B cell (primary cell): Measurements from ENCODE around the gene ZWILCH. TPM values are rescaled to one million over a fixed set of nuclear protein-coding genes. Genes with fewer than 3 reads are reported as not detected.
"Not testable (repeated sequence)": the region's sequence is repeated elsewhere in the genome, so short reads cannot be mapped to it uniquely, and the experiment has no call there.

ENCODE experiments used
- ATAC-seq: fragments of 200-7000 bp; cut with Tn5 transposase; one replicate; pipeline ENCODE4 v1.10.0; 2021; ENCODE audit warnings: low read depth, mild to moderate bottlenecking, moderate number of reproducible peaks, moderate library complexity
- CTCF ChIA-PET: fragments of 350-600 bp; sonication (Branson Sonifier 250); formaldehyde crosslinking; loops from one replicate; lab custom pipeline; 2021; ENCODE audit warnings: antibody characterized with exemption, inconsistent platforms; lab: Charles Lee
- POLR2A ChIA-PET: fragments of 350-600 bp; sonication (Branson Sonifier 250); formaldehyde crosslinking; loops from one replicate; lab custom pipeline; 2021; ENCODE audit warnings: antibody characterized with exemption; lab: Charles Lee
- DNase-seq: peaks from one replicate; pipeline ENCODE4 v3.0.0; 2013
- H2AFZ ChIP-seq: 2 replicates; pipeline ENCODE4 v1.6.1; 2012; ENCODE audit warnings: mild to moderate bottlenecking, low read depth, low read length; ENCODE audit not compliant: insufficient read depth, poor library complexity, severe bottlenecking
- H3K27ac ChIP-seq, 2 donors: 1 replicate in 1 of 2; 2 replicates in 1 of 2; pipeline ENCODE4 v1.5.1; 2012 to 2013; ENCODE audit warnings: low read length in 2 of 2, mild to moderate bottlenecking in 2 of 2, moderate library complexity in 1 of 2
- H3K27me3 ChIP-seq, 4 experiments: fragments of 200-600 bp in 1 of 4; sonication (generic) in 1 of 4; replicated peaks in 1 of 4; 1 replicate in 2 of 4; 2 replicates in 2 of 4; pipeline versions ENCODE4 v1.6.1 to v1.7.0; 2013 to 2016; ENCODE audit warnings: low read length in 3 of 4, mild to moderate bottlenecking in 2 of 4, mixed read lengths in 1 of 4, moderate library complexity in 1 of 4; ENCODE audit not compliant: insufficient read depth in 4 of 4, control insufficient read depth in 3 of 4; ENCODE audit errors: control extremely low read depth in 1 of 4
- H3K36me3 ChIP-seq, 2 experiments: replicated peaks in 1 of 2; 1 replicate in 1 of 2; 2 replicates in 1 of 2; pipeline versions ENCODE4 v1.6.1 to v1.7.1; 2013; ENCODE audit warnings: low read length in 1 of 2; ENCODE audit not compliant: insufficient read depth in 2 of 2, control insufficient read depth in 1 of 2; ENCODE audit errors: control extremely low read depth in 1 of 2, extremely low read depth in 1 of 2
- H3K4me1 ChIP-seq, 2 donors: fragments of 200-600 bp in 1 of 2; sonication (generic) in 1 of 2; 1 replicate in 1 of 2; 2 replicates in 1 of 2; pipeline versions ENCODE4 v1.5.1 to v1.6.1; 2013 to 2017; ENCODE audit warnings: low read length in 2 of 2; ENCODE audit not compliant: control insufficient read depth in 2 of 2, insufficient read depth in 2 of 2
- H3K4me2 ChIP-seq: replicated peaks from 2 replicates; pipeline ENCODE3; 2012; ENCODE audit warnings: mild to moderate bottlenecking, low read depth, low read length; ENCODE audit not compliant: poor library complexity, severe bottlenecking
- H3K4me3 ChIP-seq, 5 experiments: fragments of 200-600 bp in 1 of 5; sonication (generic) in 1 of 5; 1 replicate in 3 of 5; 2 replicates in 2 of 5; pipeline versions ENCODE4 v1.5.1 to v1.7.0; 2011 to 2016; ENCODE audit warnings: low read length in 4 of 5, mild to moderate bottlenecking in 4 of 5, low read depth in 2 of 5, control low read depth in 1 of 5, moderate library complexity in 1 of 5; ENCODE audit not compliant: insufficient read depth in 1 of 5; ENCODE audit errors: control extremely low read depth in 1 of 5, extremely low read depth in 1 of 5
- H3K79me2 ChIP-seq: fragments of 200-600 bp; sonication (generic); one replicate; pipeline ENCODE4 v1.6.0; 2016; ENCODE audit warnings: low read length; ENCODE audit not compliant: control insufficient read depth, insufficient read depth
- H3K9ac ChIP-seq: fragments of 200-600 bp; sonication (generic); 2 replicates; pipeline ENCODE4 v1.6.1; 2017; ENCODE audit warnings: mild to moderate bottlenecking, low read length, moderate library complexity
- H3K9me3 ChIP-seq, 3 donors: one replicate each; pipeline versions ENCODE4 v1.6.1 to v1.7.1; 2013; ENCODE audit warnings: low read length in 2 of 3; ENCODE audit not compliant: control insufficient read depth in 2 of 3, insufficient read depth in 1 of 3; ENCODE audit errors: control extremely low read depth in 1 of 3
- H4K20me1 ChIP-seq: 2 replicates; pipeline ENCODE4 v1.6.0; 2012; ENCODE audit warnings: mild to moderate bottlenecking, low read length; ENCODE audit not compliant: insufficient read depth, control insufficient read depth, poor library complexity, severe bottlenecking
- H3K27ac Mint-ChIP-seq: one replicate; pipeline ENCODE4 v1.8.0; 2021; ENCODE audit warnings: mixed read lengths
- H3K27me3 Mint-ChIP-seq: one replicate; pipeline ENCODE4 v1.8.0; 2021; ENCODE audit warnings: mixed read lengths
- H3K4me1 Mint-ChIP-seq: one replicate; pipeline ENCODE4 v1.8.0; 2021; ENCODE audit warnings: mixed read lengths
- H3K4me3 Mint-ChIP-seq: one replicate; pipeline ENCODE4 v1.8.0; 2021; ENCODE audit warnings: mixed read lengths
- H3K9me3 Mint-ChIP-seq: one replicate; pipeline ENCODE4 v1.8.0; 2022; ENCODE audit warnings: mixed read lengths; ENCODE audit not compliant: insufficient read depth
- CTCF ChIP-seq: fragments of 200-600 bp; IDR thresholded peaks from one replicate; pipeline ENCODE4 v1.8.0; 2022; ENCODE audit warnings: antibody characterized with exemption, mild to moderate bottlenecking
- EZH2 ChIP-seq: IDR thresholded peaks from 2 replicates; pipeline ENCODE4 v1.6.1; 2012; ENCODE audit warnings: borderline replicate concordance, low read depth, mild to moderate bottlenecking, moderate library complexity, low read length; ENCODE audit not compliant: insufficient read depth, poor library complexity, severe bottlenecking
- WGBS: methylation state at CpG from one replicate; pipeline ENCODE4 v1.1.5; 2013; ENCODE audit warnings: missing lambda C conversion rate; ENCODE audit not compliant: insufficient coverage; 5-methylcytosine and 5-hydroxymethylcytosine counted together
- intact Hi-C: fragments of 100-400 bp; cut with micrococcal nuclease; formaldehyde crosslinking; loops from one replicate; pipeline ENCODE4 v1.10.0; 2022
- polyA plus RNA-seq: library from polyadenylated mRNA; depleted of rRNA; stranded (reverse); fragments of >200 nt; gene quantifications from 2 replicates; pipeline ENCODE4 v1.2.3, GENCODE V29; 2012
- total RNA-seq, 2 donors: library from RNA; stranded (reverse); fragments of 120-200 nt in 1 of 2; gene quantifications; 1 replicate in 1 of 2; 2 replicates in 1 of 2; pipeline versions ENCODE4 v1.2.3 to v1.2.4, GENCODE V29; 2013 to 2022

Gene ZWILCH
- total and polyA plus RNA-seq, 2 donors (not counting 1 experiment from before 2014, with no cell fraction given) = 2.8 to 11.3 TPM

GRCh38 chr15:66588971-66589370 is 83.8 kb downstream of the ZWILCH start:
- Histone ChIP-seq H3K36me3 (no peaks in the 10 kb centered on the region), H3K9ac (no peak overlapping the region), H3K27ac (no peak overlapping the region), H3K4me1 (no peaks in the 10 kb centered on the region), H4K20me1 (no peaks in the 10 kb centered on the region), H3K4me3 (no peak overlapping the region), H2AFZ (no peak overlapping the region), H3K9me3 (peaks cover 0 to 8% (median 0%) of the 10 kb centered on the region in 3 donors), H3K27me3 (peaks cover 0 to 19% (median 6%) of the 10 kb centered on the region in 4 experiments), H3K4me2 (no peak overlapping the region), H3K79me2 (no peaks in the 10 kb centered on the region)
- POLR2A ChIA-PET = no interaction called here
- no peak overlapping the region for H3K27ac Mint-ChIP-seq
- DNase-seq = no peak
- peaks cover 16% of the 10 kb centered on the region for H3K27me3 Mint-ChIP-seq
- intact Hi-C loops = loop anchor here (1.0 kb wide), 1 partner anchor 31 kb away; no protein-coding TSS in a partner anchor
- CTCF ChIA-PET = interaction anchor here (1.8 kb wide), 1 partner anchor 30 kb away, joined by 4 read pairs; no protein-coding TSS in a partner anchor
- H3K9me3 Mint-ChIP-seq = no peaks in the 10 kb centered on the region
- ATAC-seq = no peak
- H3K4me3 Mint-ChIP-seq = no peak overlapping the region
- TF ChIP-seq CTCF (no peak), EZH2 (no peak)
- WGBS = 83% methylated on average over 6 of the region's 8 CpGs
- no peaks in the 10 kb centered on the region for H3K4me1 Mint-ChIP-seq

- H4K20me1 ChIP-seq, H3K4me1 Mint-ChIP-seq, H3K9me3 ChIP-seq: not testable (repeated sequence)
Measured at GRCh38 chr15:66589429-66589828, 84.3 kb downstream of the ZWILCH start.

More at GRCh38 chr15:66589429-66589828, 84.3 kb downstream of the ZWILCH start:
- H3K9me3 Mint-ChIP-seq, H3K9ac ChIP-seq, H3K4me1 ChIP-seq, POLR2A ChIA-PET, H3K4me3 Mint-ChIP-seq, ATAC-seq, H2AFZ ChIP-seq, DNase-seq, H3K4me3 ChIP-seq, H3K27ac ChIP-seq, H3K4me2 ChIP-seq, H3K79me2 ChIP-seq, H3K27ac Mint-ChIP-seq, H3K36me3 ChIP-seq, intact Hi-C loops: not testable (repeated sequence)
- H3K27me3 Mint-ChIP-seq = peaks cover 16% of the 10 kb centered on the region
- CTCF ChIA-PET = interaction anchor here (1.8 kb wide), 1 partner anchor 29 kb away, joined by 4 read pairs; no protein-coding TSS in a partner anchor
- WGBS = 96% methylated on average over 4 of the region's 6 CpGs
- H3K27me3 ChIP-seq = peaks cover 0 to 19% (median 6%) of the 10 kb centered on the region in 4 experiments
